HCT116 (cell line): ENCODE measurements around the gene PRKAR1A. TPM values are rescaled to one million over a fixed set of nuclear protein-coding genes. Genes with fewer than 3 reads are reported as not detected.

Source experiments
- ATAC-seq: fragments of 200-7000 bp; cut with Tn5 transposase; 2 replicates; pipeline ENCODE4 v1.9.1; 2020; ENCODE audit warnings: mild to moderate bottlenecking, moderate library complexity
- BruUV-seq: library from RNA; stranded (reverse); fragments of 400-500 nt; replicated peaks from 2 replicates; lab custom pipeline; 2021; lab: Mats Ljungman, UMichigan
- CTCF ChIA-PET: fragments of 300-600 bp; sonication (Branson Sonifier 250); formaldehyde crosslinking; loops from one replicate; lab custom pipeline; 2021; ENCODE audit warnings: antibody characterized with exemption; lab: Charles Lee
- POLR2A ChIA-PET: fragments of 300-600, 350-600 bp; sonication (Branson Sonifier 250); formaldehyde crosslinking; loops from one replicate; lab custom pipeline; 2021; ENCODE audit warnings: antibody characterized with exemption; lab: Charles Lee
- RAD21 ChIA-PET, 2 experiments: fragments of 300-600 bp; sonication (Branson Sonifier 250); formaldehyde crosslinking; loops; one replicate each; lab custom pipeline; 2023; ENCODE audit warnings: low total read pairs in 2 of 2; ENCODE audit not compliant: uncharacterized antibody in 2 of 2, unreplicated experiment in 2 of 2, low non-redundant PET in 1 of 2; lab: Charles Lee
- DNase-seq: peaks from one replicate; pipeline ENCODE4 v3.0.0-alpha.2; 2010; ENCODE audit warnings: low read depth, low spot score
- H2AFZ ChIP-seq: fragments of 200-600 bp; shearing (Covaris generic), sonication (generic); 2 replicates; pipeline ENCODE4 v1.6.1; 2017; ENCODE audit warnings: low read depth, mixed run types, mixed read lengths, antibody characterized with exemption, low read length; ENCODE audit not compliant: poor library complexity, severe bottlenecking
- H3K27ac ChIP-seq: 2 replicates; pipeline ENCODE4 v1.5.1; 2012; ENCODE audit warnings: low read depth, low read length
- H3K27me3 ChIP-seq: fragments of 200-600 bp; sonication (generic); 2 replicates; pipeline ENCODE4 v1.6.1; 2016; ENCODE audit warnings: mixed run types, low read length, mixed read lengths; ENCODE audit not compliant: insufficient read depth
- H3K36me3 ChIP-seq, 2 experiments: fragments of 200-500 bp in 1 of 2; fragments of 200-600 bp in 1 of 2; sonication (Bioruptor generic) in 1 of 2; sonication (generic) in 1 of 2; 2 replicates each; pipeline versions ENCODE4 v1.5.1 to v1.6.1; 2014 to 2016; ENCODE audit warnings: low read length in 2 of 2, inconsistent platforms in 1 of 2, mixed read lengths in 1 of 2, mixed run types in 1 of 2; ENCODE audit not compliant: insufficient read depth in 2 of 2, control insufficient read depth in 1 of 2
- H3K4me1 ChIP-seq, 2 experiments: fragments of 200-600 bp in 1 of 2; sonication (generic) in 1 of 2; 2 replicates each; pipeline versions ENCODE4 v1.5.1 to v1.6.1; 2012 to 2017; ENCODE audit warnings: low read length in 2 of 2, inconsistent platforms in 1 of 2, mild to moderate bottlenecking in 1 of 2, mixed read lengths in 1 of 2, mixed run types in 1 of 2, moderate library complexity in 1 of 2; ENCODE audit not compliant: insufficient read depth in 2 of 2, control insufficient read depth in 1 of 2
- H3K4me2 ChIP-seq: fragments of 200-600 bp; sonication (generic); 2 replicates; pipeline ENCODE4 v1.6.1; 2017; ENCODE audit warnings: mixed run types, low read length, mixed read lengths
- H3K4me3 ChIP-seq, 2 experiments: fragments of 200-600 bp in 1 of 2; sonication (generic) in 1 of 2; replicated peaks in 1 of 2; 2 replicates each; pipeline ENCODE4 v1.5.1; 2011 to 2016; ENCODE audit warnings: low read length in 2 of 2, control low read depth in 1 of 2, low read depth in 1 of 2, mild to moderate bottlenecking in 1 of 2, mixed read lengths in 1 of 2, mixed run types in 1 of 2
- H3K79me2 ChIP-seq: fragments of 200-600 bp; sonication (generic); 2 replicates; pipeline ENCODE4 v1.6.1; 2017; ENCODE audit warnings: mild to moderate bottlenecking, mixed run types, low read length, moderate library complexity, mixed read lengths; ENCODE audit not compliant: insufficient read depth
- H3K9ac ChIP-seq: fragments of 200-600 bp; sonication (generic); 2 replicates; pipeline ENCODE4 v1.6.1; 2016; ENCODE audit warnings: low read length, mixed read lengths
- H3K9me2 ChIP-seq: fragments of 200-600 bp; sonication (generic), shearing (Covaris generic); 2 replicates; pipeline ENCODE4 v1.6.1; 2017; ENCODE audit warnings: mixed run types, mild to moderate bottlenecking, moderate library complexity; ENCODE audit not compliant: insufficient read depth
- H3K9me3 ChIP-seq, 2 experiments: fragments of 200-500 bp in 1 of 2; fragments of 200-600 bp in 1 of 2; sonication (Bioruptor generic) in 1 of 2; sonication (generic) in 1 of 2; 2 replicates each; pipeline ENCODE4 v1.6.1; 2014 to 2017; ENCODE audit warnings: low read length in 2 of 2, mixed read lengths in 2 of 2, inconsistent platforms in 1 of 2, low read depth in 1 of 2, mild to moderate bottlenecking in 1 of 2, mixed run types in 1 of 2, moderate library complexity in 1 of 2; ENCODE audit not compliant: control insufficient read depth in 1 of 2, insufficient read depth in 1 of 2
- H4K20me1 ChIP-seq: fragments of 200-600 bp; sonication (generic), shearing (Covaris generic); 2 replicates; pipeline ENCODE4 v1.6.1; 2017; ENCODE audit warnings: mixed run types, mild to moderate bottlenecking, moderate library complexity; ENCODE audit not compliant: insufficient read depth
- EGR1 ChIP-seq: IDR thresholded peaks from 2 replicates; pipeline ENCODE4 v1.6.1; 2012; ENCODE audit warnings: low read depth
- intact Hi-C: fragments of 100-400 bp; cut with micrococcal nuclease; formaldehyde crosslinking; loops from 2 replicates; pipeline ENCODE4 v1.10.0; 2022
- total RNA-seq: library from RNA; stranded (reverse); gene quantifications from one replicate; pipeline ENCODE4 v1.2.1, GENCODE V29; 2021; ENCODE audit not compliant: unreplicated experiment

Gene PRKAR1A
- total RNA-seq, 1 experiment from 2014 or later: 295 TPM

- intact Hi-C loops: loop anchor here (2.0 kb wide), 1 partner anchor 41 kb away; no protein-coding TSS in a partner anchor
- ATAC-seq: no peak
- H3K27me3 ChIP-seq: no peaks in the 10 kb centered on the region
- RAD21 ChIA-PET: no interaction called here
- no peak overlapping the region for H3K9ac ChIP-seq
- no peaks in the 10 kb centered on the region for H3K9me2 ChIP-seq
- BruUV-seq: no TSS peak
- H3K36me3 ChIP-seq: no peaks in the 10 kb centered on the region
- H3K4me1 ChIP-seq: no peaks in the 10 kb centered on the region
- no peak overlapping the region for H3K27ac ChIP-seq
- no peak overlapping the region for H3K4me2 ChIP-seq
- H4K20me1 ChIP-seq: no peaks in the 10 kb centered on the region
- CTCF ChIA-PET: no interaction called here
- DNase-seq: no peak
- H3K9me3 ChIP-seq: no peaks in the 10 kb centered on the region
- no peak overlapping the region for H3K4me3 ChIP-seq
- H2AFZ ChIP-seq: no peak overlapping the region
- TF ChIP-seq EGR1: no peak
- POLR2A ChIA-PET: no interaction called here
- no peaks in the 10 kb centered on the region for H3K79me2 ChIP-seq
Observed at GRCh38 chr17:68600067-68600930, 88.1 kb downstream of the PRKAR1A start.

Other genes starting within 250 kb of the PRKAR1A start
- 4.8 TPM for gene SLC16A6, start 221.3 kb upstream of the PRKAR1A start, total RNA-seq
- 17.1 TPM for gene ARSG, start 220.9 kb upstream of the PRKAR1A start, total RNA-seq
- 21.5 TPM for gene WIPI1, start 54.9 kb upstream of the PRKAR1A start, total RNA-seq
- gene FAM20A, start 88.9 kb downstream of the PRKAR1A start, total RNA-seq: not detected